Activated naive CD8-positive, alpha-beta T cell treated with anti-CD3 and anti-CD28 coated beads, Interleukin-2, amount 50 U/mL, for 16 hours (primary cell): ENCODE data around the gene IFT122.
"Not testable (repeated sequence)": the region's sequence is repeated elsewhere in the genome, so short reads cannot be mapped to it uniquely, and the experiment has no call there.

ENCODE experiments used
- DNase-seq: peaks from one replicate; pipeline ENCODE4 v3.0.0-alpha.2; 2020; ENCODE audit warnings: low read depth, low spot score

Gene IFT122

DNA sequence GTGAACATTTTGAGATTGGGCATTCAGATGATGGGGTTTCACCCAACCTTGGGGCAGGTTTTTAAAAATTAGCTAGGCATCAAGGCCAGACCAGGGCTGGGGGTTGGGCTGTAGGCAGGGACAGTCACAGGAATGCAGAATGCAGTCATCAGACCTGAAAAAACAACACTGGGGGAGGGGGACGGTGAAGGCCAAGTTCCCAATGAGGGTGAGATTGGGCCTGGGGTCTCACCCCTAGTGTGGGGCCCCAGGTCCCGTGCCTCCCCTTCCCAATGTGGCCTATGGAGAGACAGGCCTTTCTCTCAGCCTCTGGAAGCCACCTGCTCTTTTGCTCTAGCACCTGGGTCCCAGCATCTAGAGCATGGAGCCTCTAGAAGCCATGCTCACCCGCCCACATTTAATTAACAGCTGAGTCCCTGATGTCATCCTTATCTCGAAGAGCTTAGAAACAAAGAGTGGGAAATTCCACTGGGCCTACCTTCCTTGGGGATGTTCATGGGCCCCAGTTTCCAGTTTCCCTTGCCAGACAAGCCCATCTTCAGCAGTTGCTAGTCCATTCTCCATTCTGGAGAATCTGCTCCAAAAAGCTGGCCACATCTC is 94.5 kb downstream of the IFT122 start:
- DNase-seq, result no peak

DNA sequence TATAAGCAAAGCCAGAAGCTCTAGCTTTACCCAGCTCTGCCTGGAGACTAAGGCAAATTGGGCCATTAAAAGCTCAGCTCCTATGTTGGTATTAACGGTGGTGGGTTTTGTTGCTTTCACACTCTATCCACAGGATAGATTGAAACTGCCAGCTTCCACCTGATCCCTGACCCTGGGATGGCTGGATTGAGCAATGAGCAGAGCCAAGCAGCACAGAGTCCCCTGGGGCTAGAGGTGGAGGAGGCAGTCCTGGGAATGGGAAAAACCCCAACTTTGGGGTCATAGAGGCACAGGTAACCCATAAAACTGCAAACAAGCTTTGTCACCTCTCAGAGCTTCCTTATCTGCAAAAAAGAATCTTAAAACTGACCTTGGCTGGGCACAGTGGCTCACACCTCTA is 95.1 kb downstream of the IFT122 start:
- DNase-seq, result no peak

DNA sequence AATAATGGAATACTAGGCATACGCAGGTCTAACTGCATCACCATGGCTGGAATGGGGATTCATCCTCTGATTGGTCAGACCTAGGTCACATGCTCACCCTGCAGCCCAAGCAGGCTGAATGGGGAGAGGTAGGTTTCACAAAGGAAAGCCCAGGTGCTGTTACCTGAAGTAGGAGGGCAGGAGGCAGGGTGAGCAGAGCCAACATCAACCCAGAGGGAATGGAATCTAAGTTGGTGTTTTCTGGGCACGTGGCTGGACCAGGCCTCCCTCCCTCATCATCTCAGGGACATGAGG is 96.3 kb downstream of the IFT122 start:
- no peak for DNase-seq

- no peak for DNase-seq
These were observed 96.8 kb downstream of the IFT122 start for GRCh38 chr3:129536804-129537203.

- DNase-seq, result no peak
These were observed 99.2 kb downstream of the IFT122 start for GRCh38 chr3:129539206-129539605.

DNA sequence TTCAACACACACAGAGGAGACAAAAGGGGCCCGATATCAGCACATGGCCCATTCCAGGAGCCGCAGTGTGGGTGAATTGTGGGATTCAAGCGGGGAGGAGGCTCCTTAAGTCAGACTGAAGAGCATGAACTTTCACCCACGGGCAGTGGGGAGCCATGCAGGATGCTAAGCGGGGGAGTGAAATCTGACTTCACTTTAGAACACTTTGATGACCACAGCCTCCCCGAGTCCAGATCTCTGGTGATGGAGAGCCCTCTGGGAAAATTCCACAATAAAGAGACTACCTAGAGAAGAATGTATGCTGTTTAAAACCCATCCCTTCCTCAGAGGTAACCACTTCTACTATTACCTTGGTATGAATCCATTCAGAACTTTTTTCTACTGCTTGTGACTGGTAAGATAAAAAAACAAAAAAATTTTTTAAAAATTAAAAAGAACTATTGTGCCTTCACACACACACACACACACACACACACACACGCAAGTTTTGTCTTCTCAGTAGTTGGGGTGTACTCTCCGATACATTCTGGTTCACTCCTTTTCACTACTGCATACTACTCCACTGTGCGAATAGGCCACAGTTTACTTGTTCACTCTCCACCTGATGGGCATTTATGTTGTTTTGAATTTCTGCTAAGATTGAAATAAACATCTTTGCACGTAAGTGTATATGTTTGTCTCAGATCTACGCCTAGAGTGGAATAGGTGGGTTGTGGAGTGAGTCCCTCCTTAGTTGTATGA is 100.9 kb downstream of the IFT122 start:
- DNase-seq, result no peak

DNA sequence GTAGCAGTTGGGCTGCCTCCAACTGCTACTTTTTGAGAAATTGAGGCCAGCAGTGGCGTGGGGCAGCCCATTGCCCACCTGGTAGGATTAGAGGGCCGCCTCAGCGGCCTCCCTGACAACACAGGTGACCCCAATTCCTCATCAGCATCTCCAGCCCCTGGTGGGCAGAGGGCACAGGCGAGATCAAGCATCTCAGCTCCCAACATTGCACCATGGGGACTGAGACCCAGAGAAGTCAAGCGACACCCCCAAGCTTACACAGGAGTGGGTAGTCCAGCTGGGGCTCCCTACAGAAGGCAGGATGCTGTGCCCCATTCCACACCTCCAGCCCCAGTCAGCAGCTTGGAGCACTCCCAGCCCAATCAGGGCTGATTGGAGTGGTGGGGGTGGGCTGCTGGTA is 102.7 kb downstream of the IFT122 start:
- DNase-seq, result no peak

GRCh38 chr3:129543156-129543790 is 103.2 kb downstream of the IFT122 start, which contains the start of gene H1-8:
Gene H1-8, plus strand, starts transcription at chr3:129543175. Its CDS starts 44 bp downstream, at chr3:129543219.
- DNase-seq, result no peak

GRCh38 chr3:129543999-129544398 is 104.0 kb downstream of the IFT122 start:
- DNase-seq, result no peak

- DNase-seq, result not testable (repeated sequence)
These were observed 105.9 kb downstream of the IFT122 start for GRCh38 chr3:129545951-129546350.

GRCh38 chr3:129547241-129547640 is 107.2 kb downstream of the IFT122 start:
- no peak for DNase-seq

GRCh38 chr3:129548104-129548965 is 108.3 kb downstream of the IFT122 start:
- no peak for DNase-seq

GRCh38 chr3:129549006-129549800 is 109.2 kb downstream of the IFT122 start:
- no peak for DNase-seq

GRCh38 chr3:129549805-129550204 is 109.8 kb downstream of the IFT122 start:
- no peak for DNase-seq

DNA sequence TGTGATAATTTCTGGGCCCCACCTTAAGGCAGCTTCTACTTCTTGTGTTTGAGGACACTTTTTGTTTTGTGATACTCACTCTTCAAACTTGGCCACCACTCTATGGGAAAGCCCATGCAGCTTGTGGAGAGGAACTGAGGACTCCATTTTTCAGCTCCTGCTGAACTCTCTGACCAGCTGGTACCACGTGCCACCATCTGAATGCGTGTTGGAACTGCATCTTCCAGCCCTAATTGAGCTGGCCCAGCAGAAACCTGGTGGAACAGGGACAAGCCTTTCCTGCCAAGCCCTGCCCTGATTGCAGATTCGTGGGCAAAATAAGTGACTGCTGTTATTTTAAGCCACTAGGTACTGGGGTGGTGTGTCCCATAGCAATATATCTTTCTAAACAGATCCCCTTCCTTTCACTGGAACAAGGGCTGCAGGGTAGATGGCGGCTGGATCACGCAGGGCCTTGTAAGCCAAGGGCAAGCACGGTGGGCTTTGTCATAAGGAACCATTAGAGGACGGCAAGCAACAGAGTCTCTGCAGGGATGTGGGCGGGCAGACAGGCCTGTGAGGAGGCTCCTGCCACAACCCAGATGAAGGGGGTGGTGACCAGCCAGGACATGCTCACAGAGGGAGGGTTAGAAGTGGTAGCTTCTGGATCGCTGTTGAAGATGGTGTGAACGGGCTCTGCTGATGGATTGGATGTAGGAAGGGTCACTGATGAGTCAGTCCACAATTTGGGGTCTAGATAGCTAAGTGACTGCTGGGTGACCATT is 112.4 kb downstream of the IFT122 start:
- no peak for DNase-seq

DNA sequence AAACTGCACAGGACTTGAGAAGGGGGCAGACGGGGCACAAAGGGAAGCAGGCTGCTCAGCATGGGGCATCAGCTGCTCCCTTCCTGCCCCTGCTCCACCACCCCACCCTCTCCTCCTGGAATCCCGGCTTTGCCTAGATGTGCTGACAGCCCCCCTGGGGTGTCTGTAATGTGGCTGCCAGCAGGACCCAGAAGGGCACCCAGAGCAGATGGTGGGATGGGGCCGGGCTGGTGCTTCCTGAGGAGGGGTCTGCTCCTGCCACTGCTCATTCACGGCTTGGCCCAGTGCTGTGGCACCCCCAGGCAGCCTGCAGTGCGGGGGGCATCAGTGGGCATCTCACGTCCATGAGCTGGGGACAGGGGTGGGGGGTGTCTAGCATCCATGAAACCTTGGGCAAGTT is 113.1 kb downstream of the IFT122 start:
- DNase-seq, result no peak

DNA sequence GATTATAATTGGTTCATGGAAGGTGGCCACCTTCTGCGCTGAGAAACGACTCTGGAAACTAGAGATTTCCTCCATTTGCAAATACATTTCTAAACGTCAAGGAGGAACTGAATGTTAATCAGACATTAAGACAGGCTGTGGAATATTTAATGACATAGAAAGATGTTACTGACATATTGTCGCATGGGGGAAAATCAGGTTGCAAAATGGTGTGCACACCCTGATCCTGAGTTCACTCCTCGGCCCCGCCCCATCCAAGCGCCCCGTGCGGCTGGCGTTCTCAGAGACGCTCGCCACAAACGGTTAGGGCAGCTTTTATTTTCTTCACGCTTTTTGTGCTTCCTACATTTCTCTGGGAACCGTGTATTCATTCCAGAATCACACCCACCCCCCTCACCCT is 113.7 kb downstream of the IFT122 start:
- no peak for DNase-seq

DNA sequence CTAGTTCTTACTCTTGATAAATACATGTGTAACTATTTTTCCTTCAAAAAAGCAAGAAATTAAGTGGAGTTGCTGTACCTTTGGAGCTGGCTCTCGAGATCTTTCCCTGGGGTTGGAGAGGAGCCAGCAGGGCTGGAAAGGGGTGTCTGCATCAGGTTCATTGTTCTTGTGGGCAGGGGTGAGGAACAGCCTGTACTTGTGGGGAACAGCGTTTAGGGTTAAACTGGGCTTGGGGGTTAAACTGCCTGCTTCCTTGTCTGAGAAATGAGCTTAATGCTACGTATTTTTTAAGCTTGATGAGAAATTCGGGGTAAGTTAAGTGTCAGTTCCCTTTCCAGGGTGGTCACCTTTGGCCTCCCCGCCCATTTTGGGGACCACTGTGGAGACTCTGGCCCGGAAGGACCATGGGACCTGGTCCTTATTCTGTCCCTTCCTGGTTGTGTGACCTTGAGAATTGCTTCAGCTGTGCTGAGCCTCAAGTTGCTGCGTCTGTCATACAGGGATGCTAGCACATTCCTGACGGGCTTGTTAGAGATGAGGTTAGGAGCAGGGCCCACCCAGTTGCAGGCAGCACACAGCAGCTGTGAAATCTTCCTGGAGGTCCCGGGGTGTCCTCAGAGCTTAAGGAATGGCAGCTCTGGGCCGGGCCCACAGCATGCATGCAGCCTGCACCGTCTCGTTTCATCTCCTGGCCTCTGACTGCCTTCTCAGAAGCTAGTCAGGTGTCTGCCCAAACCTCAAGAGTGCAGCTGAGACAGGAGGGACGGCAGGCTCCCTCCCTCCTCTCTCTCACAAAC is 114.5 kb downstream of the IFT122 start:
- no peak for DNase-seq

DNA sequence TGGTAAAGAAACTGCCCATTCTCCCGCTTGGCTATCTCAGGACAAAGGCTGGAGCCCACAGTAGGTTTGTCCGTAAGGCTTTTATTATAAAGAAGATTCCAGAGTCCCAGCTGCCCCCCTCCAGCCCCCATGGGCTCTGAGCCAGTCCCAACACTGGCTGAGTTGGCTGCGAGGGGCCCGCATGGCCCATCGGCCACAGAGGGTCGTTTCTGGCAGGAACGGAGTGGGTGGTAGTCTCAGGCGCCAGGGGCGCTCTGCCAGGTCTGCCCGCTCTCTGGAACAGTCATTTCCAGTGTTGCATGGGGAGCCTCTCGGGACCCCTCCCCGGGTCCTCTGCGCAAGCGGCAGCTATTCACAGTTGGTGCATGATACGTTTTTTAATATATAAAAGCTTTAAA is 115.1 kb downstream of the IFT122 start:
- no peak for DNase-seq
